Stomach (tissue), 4 donors: ENCODE data around the gene SOS1.

Source experiments
- CTCF ChIP-seq, 7 experiments: fragments of 450-650 bp in 4 of 7; fragments of 200-600 bp in 3 of 7; sonication (generic) in 3 of 7; IDR thresholded peaks; one replicate each; pipeline ENCODE4 v1.5.1; 2016 to 2019; ENCODE audit warnings: antibody characterized with exemption in 7 of 7, control low read depth in 2 of 7, mild to moderate bottlenecking in 1 of 7
- EP300 ChIP-seq: sonication (generic); formaldehyde crosslinking; IDR thresholded peaks from one replicate; pipeline ENCODE4 v1.6.1; 2017; ENCODE audit warnings: antibody characterized with exemption
- POLR2A ChIP-seq, 4 donors: fragments of 450-650 bp; IDR thresholded peaks; one replicate each; pipeline ENCODE4 v1.6.1; 2016; ENCODE audit warnings: antibody characterized with exemption in 4 of 4, control low read depth in 2 of 4, mild to moderate bottlenecking in 1 of 4, moderate library complexity in 1 of 4
- POLR2AphosphoS5 ChIP-seq, 3 donors: sonication (generic); formaldehyde crosslinking; IDR thresholded peaks; one replicate each; pipeline ENCODE4 v1.6.1; 2016; ENCODE audit warnings: antibody characterized with exemption in 3 of 3

GRCh38 chr2:38959466-38959865, 161.4 kb downstream of the SOS1 start:
- TF ChIP-seq CTCF (IDR thresholded peaks at IDR 0.05) (no peak), EP300 (no peak), POLR2AphosphoS5 (IDR thresholded peaks at IDR 0.05) (no peak), POLR2A (IDR thresholded peaks at IDR 0.05) (no peak)
